Transverse colon (tissue), 4 donors: ENCODE measurements around the gene ANKH. TPM values are rescaled to one million over a fixed set of nuclear protein-coding genes. Genes with fewer than 3 reads are reported as not detected.

Source experiments
- DNase-seq: peaks from one replicate; pipeline ENCODE4 v3.0.0-alpha.2; 2019
- H3K27ac ChIP-seq, 4 donors: fragments of 200-600 bp; sonication (generic); 2 replicates each; pipeline ENCODE4 v1.5.1; 2016 to 2018; ENCODE audit warnings: inconsistent platforms in 4 of 4
- H3K27me3 ChIP-seq: fragments of 200-600 bp; sonication (generic); 2 replicates; pipeline ENCODE4 v1.5.1; 2017; ENCODE audit warnings: inconsistent platforms
- H3K36me3 ChIP-seq, 4 donors: fragments of 200-600 bp; sonication (generic); 2 replicates each; pipeline ENCODE4 v1.5.1; 2017 to 2019; ENCODE audit warnings: inconsistent platforms in 4 of 4
- H3K4me1 ChIP-seq, 4 donors: fragments of 200-600 bp; sonication (generic); 2 replicates each; pipeline ENCODE4 v1.5.1; 2017 to 2020; ENCODE audit warnings: inconsistent platforms in 4 of 4
- H3K4me3 ChIP-seq, 4 donors: fragments of 200-600 bp; sonication (generic); 1 replicate in 1 of 4; 2 replicates in 3 of 4; pipeline versions ENCODE4 v1.5.1 to v1.6.1; 2017 to 2019; ENCODE audit warnings: inconsistent platforms in 4 of 4
- H3K9me3 ChIP-seq, 2 donors: fragments of 200-600 bp; sonication (generic); 2 replicates each; pipeline ENCODE4 v1.5.1; 2017 to 2019; ENCODE audit warnings: inconsistent platforms in 2 of 2
- EP300 ChIP-seq: sonication (generic); formaldehyde crosslinking; IDR thresholded peaks from one replicate; pipeline ENCODE4 v1.6.1; 2017; ENCODE audit warnings: antibody characterized with exemption, low read depth
- POLR2A ChIP-seq: fragments of 450-650 bp; IDR thresholded peaks from one replicate; pipeline ENCODE4 v1.6.1; 2016; ENCODE audit warnings: antibody characterized with exemption, mild to moderate bottlenecking, moderate library complexity
- POLR2AphosphoS5 ChIP-seq, 3 donors: sonication (generic); formaldehyde crosslinking; IDR thresholded peaks; one replicate each; pipeline ENCODE4 v1.6.1; 2016; ENCODE audit warnings: antibody characterized with exemption in 3 of 3
- WGBS, 2 donors: methylation state at CpG; one replicate each; pipeline ENCODE4 v1.1.5; 2018; ENCODE audit warnings: low coverage in 1 of 2; 5-methylcytosine and 5-hydroxymethylcytosine counted together
- in situ Hi-C, 4 donors: fragments of 200-750 bp; cut with MboI; loops; one replicate each; pipeline versions ENCODE4 v1.15.0 to v1.15.1; 2017; ENCODE audit warnings: low sequenced_read_pairs in 3 of 4, low pct_ligation_motif_present in 1 of 4, low pct_unique_long_range_greater_than_20kb in 1 of 4
- intact Hi-C: fragments of 100-400 bp; cut with DNase I; formaldehyde crosslinking; loops from one replicate; pipeline ENCODE4 v1.15.1; 2023; ENCODE audit warnings: low total_unique reads
- total RNA-seq, 4 donors: library from RNA; depleted of rRNA; stranded (reverse); fragments of >200 nt; gene quantifications; one replicate each; pipeline ENCODE4 v1.1.0, GENCODE V29; 2016
- TF ChIP-seq, protein P1 (sequence below), 5 experiments: fragments of 200-600 bp in 3 of 5; fragments of 450-650 bp in 2 of 5; sonication (generic) in 3 of 5; IDR thresholded peaks; 1 replicate in 2 of 5; 2 replicates in 3 of 5; pipeline ENCODE4 v1.5.1; 2016 to 2017; ENCODE audit warnings: antibody characterized with exemption in 5 of 5, inconsistent platforms in 3 of 5, mild to moderate bottlenecking in 2 of 5, moderate library complexity in 1 of 5

The ANKH gene
- total RNA-seq, 4 donors from 2014 or later, result 24.7 to 96.5 (median 69.4) TPM

DNA sequence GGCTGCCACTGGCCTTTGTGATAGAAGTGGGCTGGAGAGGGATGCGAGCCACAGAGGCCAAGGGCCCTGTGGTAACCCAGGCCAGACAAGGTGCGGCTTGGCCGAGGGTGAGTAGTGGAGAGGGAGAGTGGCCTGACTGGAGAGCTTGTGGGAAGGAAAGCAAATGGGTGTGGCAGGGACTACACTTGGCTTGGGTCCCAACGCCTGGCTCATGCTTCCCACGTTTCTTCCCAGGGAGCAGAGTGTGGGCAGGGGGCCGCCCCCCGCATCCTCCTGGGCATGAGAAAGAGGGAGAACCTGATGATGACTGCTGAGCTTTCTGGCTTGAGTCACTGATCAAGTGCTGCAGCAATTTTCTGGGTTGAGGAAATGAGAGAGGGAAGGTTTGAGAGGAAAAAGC lies 95.7 kb downstream of the ANKH start:
- Histone ChIP-seq H3K27me3 (no peaks in the 10 kb centered on the region), H3K27ac (peak overlapping the region in 1 of 4 donors; percentile 36), H3K4me3 (no peak overlapping the region), H3K9me3 (no peaks in the 10 kb centered on the region), H3K36me3 (no peaks in the 10 kb centered on the region), H3K4me1 (peaks cover 0 to 27% (median 18%) of the 10 kb centered on the region in 4 donors)
- peak; percentile 63 for DNase-seq
- intact Hi-C loops (no loop called here), in situ Hi-C loops (no loop called here)
- no peak for TF ChIP-seq POLR2AphosphoS5 (IDR thresholded peaks at IDR 0.05)
- TF ChIP-seq, protein P1, sequence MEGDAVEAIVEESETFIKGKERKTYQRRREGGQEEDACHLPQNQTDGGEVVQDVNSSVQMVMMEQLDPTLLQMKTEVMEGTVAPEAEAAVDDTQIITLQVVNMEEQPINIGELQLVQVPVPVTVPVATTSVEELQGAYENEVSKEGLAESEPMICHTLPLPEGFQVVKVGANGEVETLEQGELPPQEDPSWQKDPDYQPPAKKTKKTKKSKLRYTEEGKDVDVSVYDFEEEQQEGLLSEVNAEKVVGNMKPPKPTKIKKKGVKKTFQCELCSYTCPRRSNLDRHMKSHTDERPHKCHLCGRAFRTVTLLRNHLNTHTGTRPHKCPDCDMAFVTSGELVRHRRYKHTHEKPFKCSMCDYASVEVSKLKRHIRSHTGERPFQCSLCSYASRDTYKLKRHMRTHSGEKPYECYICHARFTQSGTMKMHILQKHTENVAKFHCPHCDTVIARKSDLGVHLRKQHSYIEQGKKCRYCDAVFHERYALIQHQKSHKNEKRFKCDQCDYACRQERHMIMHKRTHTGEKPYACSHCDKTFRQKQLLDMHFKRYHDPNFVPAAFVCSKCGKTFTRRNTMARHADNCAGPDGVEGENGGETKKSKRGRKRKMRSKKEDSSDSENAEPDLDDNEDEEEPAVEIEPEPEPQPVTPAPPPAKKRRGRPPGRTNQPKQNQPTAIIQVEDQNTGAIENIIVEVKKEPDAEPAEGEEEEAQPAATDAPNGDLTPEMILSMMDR (IDR thresholded peaks at IDR 0.05), result no peak
- 55% methylated on average over 7 of the region's 7 CpGs; no CpG with 5 or more reads in 1 of the 2 donors for WGBS, 2 donors

DNA sequence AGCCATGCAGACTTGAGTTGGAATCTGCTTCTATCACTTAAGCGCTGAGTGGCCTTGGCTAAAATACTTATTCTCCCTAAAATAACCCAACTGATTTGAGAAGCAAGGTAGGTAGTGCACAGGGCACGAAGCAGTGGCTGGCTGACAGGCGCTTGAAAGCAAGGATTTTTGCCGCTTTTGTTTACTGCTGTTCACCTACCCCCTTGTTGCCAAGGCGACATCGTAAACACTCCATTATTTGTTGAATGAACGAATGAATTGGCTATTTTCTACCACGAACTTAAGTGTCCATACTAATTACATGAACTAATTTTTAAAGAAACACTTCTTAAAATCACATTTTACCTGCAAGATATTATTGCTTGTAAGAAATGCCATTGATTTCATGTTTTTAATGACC lies 98.0 kb downstream of the ANKH start:
- Histone ChIP-seq H3K27ac (no peak overlapping the region), H3K36me3 (no peaks in the 10 kb centered on the region), H3K27me3 (no peaks in the 10 kb centered on the region), H3K4me3 (no peak overlapping the region), H3K9me3 (no peaks in the 10 kb centered on the region), H3K4me1 (peaks cover 0 to 27% (median 18%) of the 10 kb centered on the region in 4 donors)
- no peak for DNase-seq
- intact Hi-C loops (no loop called here), in situ Hi-C loops (no loop called here)
- TF ChIP-seq POLR2AphosphoS5 (IDR thresholded peaks at IDR 0.05) (no peak), POLR2A (no peak), EP300 (no peak)
- TF ChIP-seq, protein P1 (IDR thresholded peaks at IDR 0.05), result no peak
- WGBS, 2 donors, result 80 to 81% methylated on average over 5 to 8 of the region's 8 CpGs

DNA sequence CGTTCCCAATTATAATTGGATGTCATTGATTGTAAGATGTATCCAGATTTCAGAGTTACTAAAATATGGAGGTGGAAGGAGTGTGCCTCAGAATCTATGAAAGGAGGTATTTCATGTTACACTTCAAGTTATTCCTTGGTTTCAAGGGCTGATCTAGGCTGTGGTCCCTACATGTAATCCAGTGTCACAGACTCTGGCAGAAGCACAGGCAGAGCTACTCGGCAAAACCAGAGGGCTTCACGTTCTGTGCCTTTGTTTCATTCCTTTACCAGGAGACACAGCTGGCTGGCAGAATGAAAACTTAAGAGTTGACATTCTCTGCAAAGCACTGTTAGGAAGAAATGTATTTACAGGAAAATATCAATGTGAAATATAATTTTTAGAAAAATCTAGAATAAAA lies 99.6 kb downstream of the ANKH start:
- TF ChIP-seq EP300, result no peak
- no peak for TF ChIP-seq POLR2AphosphoS5 (IDR thresholded peaks at IDR 0.05)
- TF ChIP-seq, protein P1 (IDR thresholded peaks at IDR 0.05), result no peak
- TF ChIP-seq POLR2A, result no peak
- in situ Hi-C loops, result no loop called here
- Histone ChIP-seq H3K4me3 (no peak overlapping the region), H3K9me3 (no peaks in the 10 kb centered on the region), H3K27ac (no peak overlapping the region), H3K27me3 (no peaks in the 10 kb centered on the region), H3K4me1 (peaks cover 0 to 34% (median 18%) of the 10 kb centered on the region in 4 donors), H3K36me3 (no peaks in the 10 kb centered on the region)
- DNase-seq, result no peak
- intact Hi-C loops, result no loop called here
- 87 to 98% methylated on average over 3 of the region's 3 CpGs for WGBS, 2 donors

DNA sequence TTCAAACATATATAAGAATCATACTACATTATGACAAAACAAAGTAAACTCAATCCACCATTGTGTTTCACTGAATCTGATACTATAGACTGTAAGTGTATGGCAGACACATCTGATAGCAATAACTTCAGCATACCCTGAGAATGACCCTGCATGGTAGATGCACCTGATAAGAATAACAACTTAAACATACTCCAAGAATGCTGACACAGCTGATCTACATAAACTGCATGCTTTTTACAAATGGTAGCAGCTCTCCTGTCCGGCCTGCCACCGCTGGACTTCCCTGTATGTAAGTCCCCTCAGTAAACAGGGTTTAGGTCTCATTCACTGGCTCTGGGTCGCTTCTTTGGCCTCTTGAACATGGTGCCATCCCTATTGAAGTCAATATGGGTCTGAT lies 100.4 kb downstream of the ANKH start:
- TF ChIP-seq EP300, result no peak
- no peak for TF ChIP-seq POLR2AphosphoS5 (IDR thresholded peaks at IDR 0.05)
- TF ChIP-seq, protein P1 (IDR thresholded peaks at IDR 0.05), result no peak
- DNase-seq, result no peak
- intact Hi-C loops, result no loop called here
- Histone ChIP-seq H3K27me3 (no peaks in the 10 kb centered on the region), H3K4me3 (no peak overlapping the region), H3K9me3 (no peaks in the 10 kb centered on the region), H3K27ac (no peak overlapping the region), H3K4me1 (peaks cover 0 to 31% (median 13%) of the 10 kb centered on the region in 4 donors), H3K36me3 (no peaks in the 10 kb centered on the region)
- in situ Hi-C loops, result no loop called here
- 100% methylated on average over 3 of the region's 3 CpGs; no CpG with 5 or more reads in 1 of the 2 donors for WGBS, 2 donors
